Panc1 (cell line): ENCODE measurements around the gene CALD1. TPM values are rescaled to one million over a fixed set of nuclear protein-coding genes. Genes with fewer than 3 reads are reported as not detected.

Source experiments
- ATAC-seq: fragments of 200-7000 bp; cut with Tn5 transposase; 2 replicates; pipeline ENCODE4 v1.9.1; 2020; ENCODE audit warnings: mild to moderate bottlenecking, moderate library complexity
- BruUV-seq: library from RNA; stranded (reverse); fragments of 400-500 nt; replicated peaks from 2 replicates; lab custom pipeline; 2021; lab: Mats Ljungman, UMichigan
- CTCF ChIA-PET: fragments of 300-600 bp; sonication (Branson Sonifier 250); formaldehyde crosslinking; loops from one replicate; lab custom pipeline; 2022; ENCODE audit warnings: antibody characterized with exemption; lab: Charles Lee
- POLR2A ChIA-PET: fragments of 300-600 bp; sonication (Branson Sonifier 250); formaldehyde crosslinking; loops from one replicate; lab custom pipeline; 2022; ENCODE audit warnings: antibody characterized with exemption; lab: Charles Lee
- DNase-seq: peaks from one replicate; pipeline ENCODE4 v3.0.0-alpha.2; 2010; ENCODE audit warnings: low read depth, low spot score
- H3K27ac ChIP-seq: 2 replicates; pipeline ENCODE4 v1.5.1; 2011; ENCODE audit warnings: mild to moderate bottlenecking, low read length, inconsistent platforms
- H3K27me3 ChIP-seq: fragments of 200-500 bp; sonication (Bioruptor generic); 2 replicates; pipeline ENCODE4 v1.6.0; 2014; ENCODE audit warnings: low read length, inconsistent platforms; ENCODE audit not compliant: control insufficient read depth, insufficient read depth
- H3K36me3 ChIP-seq: fragments of 200-500 bp; sonication (Bioruptor generic); 2 replicates; pipeline ENCODE4 v1.5.1; 2014; ENCODE audit warnings: inconsistent platforms, mild to moderate bottlenecking, low read length, moderate library complexity; ENCODE audit not compliant: control insufficient read depth, insufficient read depth
- H3K4me1 ChIP-seq: 2 replicates; pipeline ENCODE4 v1.5.1; 2011; ENCODE audit warnings: inconsistent platforms, mild to moderate bottlenecking, low read length, moderate library complexity; ENCODE audit not compliant: control insufficient read depth, insufficient read depth
- H3K4me3 ChIP-seq, 2 experiments: 2 replicates each; pipeline ENCODE4 v1.5.1; 2011 to 2012; ENCODE audit warnings: low read depth in 2 of 2, low read length in 2 of 2, mild to moderate bottlenecking in 2 of 2, inconsistent platforms in 1 of 2, moderate library complexity in 1 of 2
- H3K9me3 ChIP-seq: fragments of 200-500 bp; sonication (Bioruptor generic); 2 replicates; pipeline ENCODE4 v1.5.1; 2014; ENCODE audit warnings: low read depth, mild to moderate bottlenecking, inconsistent platforms, low read length, moderate library complexity; ENCODE audit not compliant: control insufficient read depth, insufficient read depth
- CTCF ChIP-seq: fragments of 450-650 bp; IDR thresholded peaks from 2 replicates; pipeline ENCODE4 v1.5.1; 2017; ENCODE audit warnings: mild to moderate bottlenecking
- POLR2AphosphoS5 ChIP-seq: IDR thresholded peaks from 2 replicates; pipeline ENCODE4 v1.6.1; 2012; ENCODE audit warnings: mild to moderate bottlenecking, low read depth, low read length, moderate library complexity
- REST ChIP-seq, 2 experiments: IDR thresholded peaks; 2 replicates each; pipeline ENCODE4 v1.6.1; 2011 to 2012; ENCODE audit warnings: low read depth in 2 of 2, control low read depth in 1 of 2, low read length in 1 of 2, mild to moderate bottlenecking in 1 of 2, moderate library complexity in 1 of 2; ENCODE audit not compliant: insufficient read depth in 1 of 2
- SIN3A ChIP-seq: IDR thresholded peaks from 2 replicates; pipeline ENCODE4 v1.6.1; 2012; ENCODE audit warnings: low read depth, mild to moderate bottlenecking, low read length, moderate library complexity, borderline replicate concordance; ENCODE audit not compliant: insufficient read depth
- TCF7L2 ChIP-seq: IDR thresholded peaks from 2 replicates; pipeline ENCODE4 v1.6.1; 2011; ENCODE audit warnings: mild to moderate bottlenecking, low read depth, low read length, inconsistent platforms
- in situ Hi-C: cut with HindIII; loops from 2 replicates; pipeline ENCODE4 v1.10.0; 2016; ENCODE audit warnings: low sequenced_read_pairs, low pct_unique_long_range_greater_than_20kb
- intact Hi-C: fragments of 100-400 bp; cut with micrococcal nuclease; formaldehyde crosslinking; loops from one replicate; pipeline ENCODE4 v1.10.0; 2022; ENCODE audit not compliant: unreplicated experiment
- total RNA-seq: library from RNA; stranded (reverse); gene quantifications from one replicate; pipeline ENCODE4 v1.2.1, GENCODE V29; 2021; ENCODE audit not compliant: unreplicated experiment

Gene CALD1
- total RNA-seq, 1 experiment from 2014 or later = 9.2 TPM

GRCh38 chr7:134856091-134856490 is 76.7 kb downstream of the CALD1 start:
- no peaks in the 10 kb centered on the region for H3K9me3 ChIP-seq
- intact Hi-C loops = no loop called here
- no peaks in the 10 kb centered on the region for H3K36me3 ChIP-seq
- ChIA-PET CTCF (no interaction called here), POLR2A (no interaction called here)
- no peaks in the 10 kb centered on the region for H3K27me3 ChIP-seq
- H3K4me3 ChIP-seq = no peak overlapping the region
- TF ChIP-seq SIN3A (no peak), REST (IDR thresholded peaks at IDR 0.05; ENCODE audit: insufficient read depth in 1 of 2, low read depth in 2 of 2, low read length in 1 of 2) (no peak), CTCF (no peak), TCF7L2 (no peak), POLR2AphosphoS5 (no peak)
- ATAC-seq = no peak
- H3K4me1 ChIP-seq = no peaks in the 10 kb centered on the region
- no peak overlapping the region for H3K27ac ChIP-seq
- BruUV-seq = no TSS peak
- no peak for DNase-seq
- in situ Hi-C loops = no loop called here

GRCh38 chr7:134856691-134857090 is 77.3 kb downstream of the CALD1 start:
- Histone ChIP-seq H3K27ac (no peak overlapping the region), H3K27me3 (no peaks in the 10 kb centered on the region), H3K9me3 (no peaks in the 10 kb centered on the region), H3K4me3 (no peak overlapping the region), H3K4me1 (no peaks in the 10 kb centered on the region), H3K36me3 (no peaks in the 10 kb centered on the region)
- intact Hi-C loops = no loop called here
- POLR2A ChIA-PET = interaction anchor here (0.6 kb wide), 1 partner anchor 11 kb away, joined by 3 read pairs; no protein-coding TSS in a partner anchor
- no peak for DNase-seq
- BruUV-seq = no TSS peak
- TF ChIP-seq REST (IDR thresholded peaks at IDR 0.05; ENCODE audit: insufficient read depth in 1 of 2, low read depth in 2 of 2, low read length in 1 of 2) = no peak
- TF ChIP-seq CTCF = no peak
- TF ChIP-seq TCF7L2 = no peak
- no peak for TF ChIP-seq POLR2AphosphoS5
- no peak for TF ChIP-seq SIN3A
- in situ Hi-C loops = no loop called here
- CTCF ChIA-PET = no interaction called here
- no peak for ATAC-seq
